Umbilical cord (tissue), 2 donors: ENCODE measurements around the gene TRAF3. TPM values are rescaled to one million over a fixed set of nuclear protein-coding genes. Genes with fewer than 3 reads are reported as not detected.
"Not testable (repeated sequence)": the region's sequence is repeated elsewhere in the genome, so short reads cannot be mapped to it uniquely, and the experiment has no call there.

Source experiments
- DNase-seq: peaks from one replicate; pipeline ENCODE4 v3.0.0-alpha.2; 2015; ENCODE audit warnings: low spot score
- total RNA-seq: library from RNA; depleted of rRNA; stranded (reverse); fragments of >200 nt; gene quantifications from one replicate; pipeline ENCODE4 v1.2.3, GENCODE V29; 2014; ENCODE audit warnings: low replicate concordance; ENCODE audit not compliant: insufficient read depth

The TRAF3 gene
- total RNA-seq, 1 donor from 2014 or later: 15.6 TPM

DNA sequence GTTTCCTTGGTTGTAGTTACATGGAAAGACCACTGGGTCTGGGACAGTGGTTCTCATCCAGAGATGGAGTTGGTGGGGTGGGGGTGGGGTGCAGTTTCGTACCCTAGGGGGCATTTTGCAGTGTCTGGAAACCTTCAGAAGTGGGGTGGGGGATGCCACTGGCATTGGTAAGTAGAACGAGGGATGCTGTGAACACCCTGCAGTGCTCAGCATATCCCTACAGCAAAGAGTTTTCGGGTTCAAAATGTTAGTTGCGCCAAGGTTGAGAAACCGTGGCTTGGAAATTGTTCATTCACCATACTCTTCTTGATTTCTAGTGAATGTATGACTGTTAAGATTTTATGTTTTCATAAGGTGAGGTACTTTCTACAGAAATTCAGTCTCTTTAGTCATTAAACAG is 28.7 kb downstream of the TRAF3 start:
- DNase-seq: no peak

DNA sequence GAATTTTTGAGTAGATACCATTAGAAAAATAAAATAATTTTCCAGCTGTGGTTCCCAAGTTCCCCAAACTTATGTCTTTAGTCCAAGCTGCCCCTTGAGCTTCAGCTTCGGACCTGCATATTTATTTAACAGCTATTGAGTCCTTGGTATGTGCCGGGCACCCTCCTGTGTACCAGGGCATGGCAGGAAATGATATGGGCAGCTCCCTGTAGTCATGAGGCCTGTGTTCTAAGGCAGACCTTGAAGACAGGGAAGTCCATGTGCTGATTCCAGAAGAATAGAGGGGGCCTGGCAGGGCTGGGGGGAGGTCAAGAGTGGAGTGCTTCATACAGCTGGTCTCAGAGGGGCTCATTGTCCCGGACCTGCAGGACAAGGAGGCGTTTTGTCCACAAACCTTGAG is 29.2 kb downstream of the TRAF3 start:
- no peak for DNase-seq

DNA sequence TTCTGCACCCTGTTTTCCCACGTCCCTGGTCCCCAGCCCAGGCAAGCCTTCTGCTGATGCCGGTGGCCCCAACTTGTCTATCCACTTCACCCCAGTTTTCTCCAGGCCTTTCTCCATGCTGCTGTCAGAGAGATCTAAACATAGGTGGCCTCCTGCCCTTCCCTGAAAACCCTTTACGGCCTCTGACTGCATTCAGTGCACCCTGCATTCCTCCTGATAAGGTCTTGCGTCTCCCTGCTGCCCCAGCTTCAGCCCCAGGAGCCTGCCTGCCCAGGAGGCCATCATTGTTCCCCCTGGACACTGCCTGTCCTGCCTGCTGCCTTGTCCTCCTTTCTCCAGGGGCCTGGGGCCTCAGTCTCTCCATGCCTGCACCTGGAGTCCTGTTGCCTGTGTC is 29.8 kb downstream of the TRAF3 start:
- DNase-seq: no peak

DNA sequence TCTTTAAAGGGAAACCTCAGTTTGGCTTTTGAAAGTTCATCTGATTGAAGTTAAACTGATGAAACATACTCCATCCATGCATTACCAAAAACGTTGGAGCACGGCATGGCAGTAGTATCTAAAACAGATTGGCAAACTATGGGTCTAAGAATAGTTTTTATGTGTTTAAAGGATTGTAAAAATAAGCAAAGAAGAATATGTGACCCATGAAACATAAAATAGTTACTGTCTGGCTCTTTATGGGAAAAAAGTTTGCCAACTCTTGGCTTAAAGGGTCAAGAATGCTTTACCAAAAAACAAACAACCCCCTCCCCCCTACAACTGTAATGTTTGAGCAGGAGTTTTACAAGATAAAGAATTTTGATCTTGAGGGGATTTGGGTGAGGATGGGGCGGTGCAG is 32.6 kb downstream of the TRAF3 start:
- DNase-seq: no peak

DNA sequence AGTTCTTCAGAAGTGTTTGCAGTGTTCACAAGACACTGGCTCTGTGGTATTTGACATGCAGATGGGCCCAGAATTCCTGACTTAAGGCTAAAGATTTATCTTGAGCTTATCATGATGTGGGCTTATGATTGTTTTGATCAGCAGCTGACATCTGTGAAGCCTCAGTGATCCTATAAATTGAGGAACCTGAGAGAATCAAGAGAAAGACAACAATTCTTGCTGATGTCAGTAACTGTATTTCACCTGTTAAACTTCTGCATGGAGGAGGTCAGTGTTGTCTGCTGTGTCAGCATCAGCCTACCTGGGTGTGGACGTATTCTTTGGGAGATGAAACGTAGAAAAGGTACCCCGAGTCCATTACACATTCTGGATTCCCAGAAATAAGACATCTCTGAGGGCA is 33.3 kb downstream of the TRAF3 start:
- DNase-seq: no peak

DNA sequence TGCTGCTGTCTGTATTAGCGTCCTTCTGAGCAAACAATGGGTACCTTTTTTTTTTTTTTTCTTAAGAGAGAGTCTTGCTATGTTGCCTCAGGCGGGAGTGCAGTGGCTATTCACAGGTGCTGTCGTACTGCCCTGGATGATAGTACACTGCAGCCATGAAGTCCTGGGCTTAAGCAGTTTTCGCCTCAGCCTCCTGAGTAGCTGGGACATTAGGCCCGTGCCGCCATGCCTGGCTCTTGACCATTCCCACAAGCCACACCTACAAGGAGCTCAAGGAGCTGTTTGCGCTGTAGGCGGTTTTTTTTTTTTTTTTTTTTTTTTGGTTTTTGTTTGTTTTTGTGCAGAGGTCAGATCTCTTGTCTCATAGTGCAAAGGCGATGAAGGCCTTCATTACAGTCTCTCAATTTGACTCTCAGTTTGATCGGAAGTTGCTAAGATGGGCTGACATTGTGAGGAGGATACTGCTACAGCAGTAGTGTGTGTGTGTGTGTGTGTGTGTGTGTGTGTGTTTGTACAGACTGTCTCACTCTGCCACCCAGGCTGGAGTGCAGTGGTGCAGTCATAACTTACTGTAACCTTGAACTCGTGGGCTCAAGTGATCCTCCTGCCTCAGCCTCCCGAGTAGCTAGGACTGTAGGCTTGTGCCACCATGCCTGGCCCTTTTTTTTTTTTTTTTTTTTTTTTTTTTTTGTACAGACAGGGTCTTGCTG is 34.2 kb downstream of the TRAF3 start:
- no peak for DNase-seq

DNA sequence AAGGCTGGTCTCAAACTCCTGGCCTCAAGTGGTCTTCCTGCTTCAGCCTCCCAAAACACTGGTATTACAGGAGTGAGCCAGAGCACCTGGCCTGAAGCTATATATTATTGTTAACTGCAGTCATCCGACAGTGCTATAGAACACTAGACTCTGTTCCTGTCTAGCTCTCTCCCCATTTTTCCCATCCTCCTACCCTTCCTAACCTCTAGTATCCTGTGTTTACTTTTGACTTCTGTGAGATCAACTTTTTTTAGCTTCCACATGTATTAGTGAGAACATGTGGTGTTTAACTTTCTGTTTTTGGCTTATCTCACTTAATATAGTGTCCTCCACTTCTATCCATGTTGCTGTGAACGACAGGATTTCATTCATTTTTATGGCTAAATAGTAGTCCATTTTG is 34.7 kb downstream of the TRAF3 start:
- no peak for DNase-seq

DNA sequence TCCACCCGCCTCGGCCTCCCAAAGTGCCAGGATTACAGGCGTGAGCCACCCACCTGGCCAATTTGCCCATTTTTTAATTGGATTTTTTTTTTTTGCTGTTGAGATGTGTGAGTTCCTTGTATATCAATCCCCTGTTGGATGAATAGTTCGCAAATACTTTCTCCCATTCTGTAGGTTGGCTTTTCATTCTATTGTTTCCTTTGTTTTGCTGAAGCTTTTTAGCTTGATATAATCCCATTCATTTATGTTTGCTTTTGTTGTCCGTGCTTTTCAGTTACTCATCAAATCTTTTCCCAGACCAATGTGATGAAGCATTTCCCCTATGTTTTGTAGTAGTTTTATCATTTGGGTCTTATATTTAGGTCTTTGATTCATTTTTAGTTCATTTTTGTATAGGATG is 36.4 kb downstream of the TRAF3 start:
- DNase-seq: no peak

DNA sequence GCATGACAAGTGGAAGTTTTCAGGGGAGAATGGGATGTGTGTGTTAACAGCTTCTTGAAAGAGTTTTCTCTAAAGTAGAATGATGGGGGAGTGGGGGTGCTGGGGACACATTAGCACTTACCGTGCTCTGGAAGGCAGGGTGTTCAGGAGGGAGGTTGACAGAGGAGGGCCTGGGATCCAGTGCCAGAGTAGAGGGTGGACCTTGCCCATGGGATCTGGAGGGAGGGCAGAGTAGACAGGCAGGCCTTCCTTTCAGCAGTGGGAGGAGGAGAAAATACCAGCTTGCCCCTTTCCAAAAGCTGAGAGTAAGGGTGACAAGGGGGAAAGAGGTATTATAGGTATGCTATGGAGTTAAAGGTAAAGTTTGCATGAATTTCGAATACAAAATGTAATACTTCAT is 40.1 kb downstream of the TRAF3 start:
- no peak for DNase-seq

DNA sequence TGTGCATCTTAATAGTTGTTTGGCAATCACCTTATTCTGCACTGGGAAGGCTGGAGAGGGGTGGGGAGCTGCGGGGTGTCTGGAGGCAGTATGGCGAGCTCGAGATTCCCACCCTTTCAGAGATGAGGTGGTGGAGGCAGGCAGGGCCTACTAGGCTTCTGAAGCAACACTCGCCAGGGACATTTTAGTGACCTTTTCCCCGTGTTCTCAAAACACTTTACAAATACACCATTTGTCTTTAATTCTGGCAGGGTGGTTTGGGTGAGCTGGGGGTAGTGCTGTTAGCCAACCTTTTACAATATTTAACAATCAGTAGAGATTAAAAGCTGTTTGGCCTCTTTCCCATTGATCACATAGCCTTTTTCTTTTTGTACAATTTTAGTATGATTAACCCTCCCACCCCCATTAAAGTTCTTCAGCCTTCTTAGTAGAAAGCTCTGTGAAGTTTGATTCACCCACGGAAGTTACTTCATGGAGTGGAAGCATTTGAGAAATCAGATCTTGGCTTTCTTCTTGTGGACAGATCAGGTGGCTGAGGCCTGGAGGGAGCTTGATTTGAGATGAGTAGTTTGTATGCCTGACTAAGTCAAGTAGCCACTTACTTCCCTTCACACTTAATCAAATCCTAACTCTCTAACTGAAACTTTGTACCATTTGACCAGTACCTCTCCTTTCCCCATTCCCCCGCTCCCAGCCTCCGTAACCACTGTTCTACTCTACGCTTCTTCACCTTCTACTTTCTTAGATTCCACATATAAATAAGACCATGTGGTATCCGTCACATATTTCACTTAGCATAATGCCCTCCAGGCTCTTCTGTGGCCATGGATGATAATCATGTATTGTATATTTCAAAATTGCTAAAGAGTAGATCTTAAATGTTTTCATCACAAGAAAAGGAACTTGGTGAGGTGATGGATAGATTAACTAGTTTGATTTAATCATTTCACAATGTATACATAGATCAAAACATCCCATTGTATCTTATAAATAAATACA is 41.0 kb downstream of the TRAF3 start:
- no peak for DNase-seq

DNA sequence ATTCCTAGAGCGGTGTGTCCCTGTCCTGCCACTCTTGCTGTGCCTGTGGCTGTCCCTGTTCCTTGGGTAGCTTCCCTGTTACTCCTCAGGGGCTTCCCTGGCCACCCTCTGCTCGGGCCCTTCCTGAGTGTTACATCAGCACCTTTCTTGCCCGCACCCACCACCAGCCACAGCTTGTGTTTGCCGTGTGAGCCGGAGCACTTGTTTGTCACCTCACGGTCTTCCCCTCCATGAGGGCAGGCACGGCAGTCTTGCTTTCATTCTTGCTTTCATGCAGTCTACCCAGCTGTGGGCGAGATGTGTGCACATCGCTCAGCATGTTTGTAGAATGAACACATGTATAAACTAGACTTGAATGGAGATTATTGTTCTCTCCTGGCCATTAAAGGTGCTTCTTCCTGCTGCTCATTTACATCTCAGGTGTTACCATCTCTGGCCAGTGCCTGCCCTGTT is 42.0 kb downstream of the TRAF3 start:
- no peak for DNase-seq

DNA sequence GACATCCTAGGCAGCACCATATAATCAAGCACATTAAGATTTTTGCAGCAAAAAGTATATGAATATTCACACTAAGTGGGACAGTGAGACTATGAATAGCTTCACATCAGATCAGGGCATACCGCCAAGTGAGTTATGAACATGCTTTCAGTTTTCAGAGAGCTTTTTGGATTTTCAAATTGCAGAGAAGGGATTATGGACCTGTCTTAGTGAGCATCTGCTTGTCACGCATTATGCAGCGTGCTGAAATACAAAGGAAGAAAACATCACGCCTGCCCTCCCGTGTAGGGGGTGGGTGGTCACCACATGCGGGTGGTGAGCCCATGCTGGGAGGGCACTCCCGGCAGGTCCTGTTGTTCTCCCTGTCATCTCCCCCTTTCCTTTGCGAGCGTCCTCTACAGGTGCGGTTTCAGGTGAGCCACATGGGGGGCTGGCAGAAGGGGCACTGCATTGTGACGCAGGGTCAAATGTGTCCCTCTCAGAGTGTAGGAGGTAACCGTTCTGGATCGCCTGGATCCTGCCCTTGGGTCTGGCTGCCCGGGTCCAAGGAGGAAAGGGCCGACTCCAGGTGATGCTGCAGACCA is 42.6 kb downstream of the TRAF3 start:
- DNase-seq: peak; percentile 27

DNA sequence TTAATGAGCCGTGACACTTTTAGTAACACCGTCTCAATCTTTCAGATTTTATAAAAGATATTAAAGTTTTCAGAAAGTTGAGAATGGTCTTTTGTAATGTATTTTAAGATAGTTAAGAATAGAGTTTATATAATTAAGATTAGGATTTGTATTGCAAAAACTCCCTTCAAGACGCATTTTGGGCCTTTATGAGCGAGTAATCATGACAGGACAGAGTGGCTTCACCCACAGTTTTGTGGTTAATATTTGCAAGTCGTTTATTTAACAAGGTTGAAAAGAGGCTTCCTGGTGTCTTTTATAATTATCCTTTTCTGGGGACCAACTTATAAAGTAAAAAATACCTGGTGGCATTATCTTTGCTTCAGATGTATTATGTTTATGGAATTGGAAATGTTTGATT is 44.0 kb downstream of the TRAF3 start:
- DNase-seq: no peak

DNA sequence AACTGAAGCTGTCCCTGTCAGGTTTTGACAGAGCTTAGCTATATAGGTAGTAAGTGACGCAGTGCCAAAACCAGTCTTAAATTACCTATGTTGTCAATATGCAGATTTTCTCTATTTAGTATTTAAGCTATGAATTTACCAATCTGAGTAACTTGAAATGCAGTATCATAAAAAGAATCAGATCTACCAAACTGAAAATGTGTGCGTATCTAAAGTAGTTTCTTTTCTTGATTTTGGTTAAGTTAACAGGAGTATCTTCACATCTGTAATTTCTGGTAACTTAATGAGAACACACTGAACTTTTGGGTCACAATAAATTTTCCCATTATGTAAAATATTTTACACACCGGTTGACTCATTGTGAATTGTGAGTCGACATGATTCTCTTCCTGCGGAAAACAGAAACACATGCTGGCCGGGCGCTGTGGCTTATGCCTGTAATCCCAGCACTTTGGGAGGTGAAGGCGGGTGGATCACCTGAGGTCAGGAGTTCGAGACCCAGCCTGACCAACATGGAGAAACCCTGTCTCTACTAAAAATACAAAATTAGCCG is 45.1 kb downstream of the TRAF3 start:
- DNase-seq: no peak

DNA sequence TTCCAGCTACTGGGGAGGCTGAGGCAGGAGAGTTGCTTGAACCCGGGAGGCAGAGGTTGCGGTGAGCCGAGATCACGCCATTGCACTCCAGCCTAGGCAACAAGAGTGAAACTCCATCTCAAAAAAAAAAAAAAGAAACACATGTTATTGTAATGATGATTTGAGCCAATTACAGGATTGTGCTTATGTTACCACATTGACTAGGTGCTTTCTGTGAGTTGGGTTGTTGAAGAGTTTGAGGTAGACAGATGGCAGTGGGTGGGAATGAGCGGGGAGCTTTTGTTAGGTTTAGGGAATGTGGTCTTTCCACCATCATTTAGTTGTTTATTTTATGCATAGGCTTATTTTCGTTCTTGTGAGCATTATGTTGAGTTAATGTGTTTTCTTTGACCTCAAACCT is 45.6 kb downstream of the TRAF3 start:
- DNase-seq: not testable (repeated sequence)

DNA sequence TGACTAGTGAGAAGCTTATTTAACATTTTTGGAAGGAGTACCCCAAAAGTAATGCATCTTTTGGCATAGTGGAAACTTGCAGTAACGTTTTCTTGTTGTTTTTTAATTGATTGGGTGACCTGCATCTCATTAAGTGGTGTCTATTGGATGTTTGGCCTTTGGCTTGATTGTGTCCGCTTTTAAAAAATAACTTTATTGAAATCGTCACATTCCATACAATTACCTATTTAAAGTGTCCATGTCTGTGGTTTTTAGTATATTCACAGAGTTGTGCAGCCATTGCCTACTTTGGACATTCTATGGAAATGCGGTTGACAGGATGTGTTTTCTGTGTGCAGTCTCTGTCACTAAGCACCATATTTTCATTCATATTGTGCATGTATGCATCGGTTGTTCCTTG is 46.3 kb downstream of the TRAF3 start:
- DNase-seq: no peak

DNA sequence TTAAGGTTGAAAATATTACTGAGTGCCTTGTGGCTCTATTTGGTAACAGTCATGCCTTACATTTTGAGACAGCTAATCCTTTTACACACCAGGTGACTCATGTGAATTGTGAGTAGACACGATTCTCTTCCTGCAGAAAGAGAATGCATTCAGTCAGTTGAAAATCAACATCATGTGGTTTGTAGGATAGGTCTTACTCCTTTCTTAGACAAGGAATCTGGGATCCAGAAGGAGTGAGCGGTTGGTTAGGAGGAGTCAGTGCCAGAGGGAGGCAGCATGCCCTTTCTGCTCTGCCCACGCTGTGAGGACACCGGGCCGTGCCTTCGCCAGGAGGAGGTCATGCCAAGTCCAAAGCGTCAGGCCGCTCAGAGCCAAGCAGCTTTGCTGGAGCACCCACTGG is 47.6 kb downstream of the TRAF3 start:
- DNase-seq: no peak

DNA sequence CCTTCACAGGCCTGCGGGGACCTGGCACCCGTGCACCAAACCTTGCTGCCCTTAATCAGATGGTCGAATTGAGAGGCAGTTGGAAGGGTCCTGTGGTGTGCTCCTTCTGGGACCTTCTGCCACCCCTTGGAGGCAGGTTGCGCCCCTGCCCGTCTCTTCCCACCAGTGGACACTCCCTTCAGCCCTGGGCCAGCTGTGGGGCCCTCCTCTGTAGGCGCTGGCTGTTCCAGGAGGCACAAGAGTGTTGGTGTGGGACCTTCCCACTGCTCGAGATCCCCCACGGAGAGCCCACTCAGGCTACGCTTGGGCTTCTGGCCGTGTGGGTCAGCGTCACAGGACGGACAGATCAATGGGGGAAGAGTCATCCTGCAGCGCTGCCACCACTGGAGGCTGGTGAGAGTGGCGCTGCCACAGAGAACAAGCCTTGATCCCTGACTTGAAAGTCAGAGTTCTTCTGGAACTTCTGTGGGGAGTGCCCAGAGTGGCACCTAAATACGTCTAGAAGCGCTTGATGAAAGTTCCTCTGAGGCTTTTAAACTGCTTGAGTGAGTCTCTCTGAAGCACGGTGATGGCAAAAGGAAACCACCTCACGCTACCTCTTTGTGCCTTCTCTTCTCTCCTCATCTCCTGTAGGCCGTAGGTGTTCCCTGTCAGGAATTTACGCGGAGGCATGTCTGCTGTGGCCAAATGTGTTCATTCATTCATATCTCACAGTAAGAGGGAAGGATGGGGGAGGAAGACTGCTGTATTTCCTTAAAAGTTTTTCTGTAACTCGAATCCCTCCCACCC is 48.3 kb downstream of the TRAF3 start:
- DNase-seq: no peak

DNA sequence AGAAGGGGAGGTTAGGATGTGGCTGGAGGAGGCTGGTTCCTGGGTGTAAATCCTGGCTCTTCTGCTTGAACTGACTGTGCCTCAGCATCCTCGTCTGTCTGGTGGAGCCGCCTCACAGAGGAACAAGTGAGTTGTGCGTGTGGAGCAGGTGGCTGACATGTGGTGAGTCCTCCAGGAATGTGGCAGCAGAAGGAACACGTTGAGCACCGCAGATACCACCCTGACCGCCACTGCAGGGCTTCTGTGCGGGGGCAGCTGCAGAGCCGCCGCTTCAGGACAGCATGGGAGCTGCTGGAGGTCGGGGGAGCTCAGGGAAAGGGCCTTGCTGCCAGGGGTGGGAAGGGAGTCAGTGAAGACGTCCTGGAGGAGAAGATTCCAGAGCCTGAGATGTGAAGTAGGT is 48.9 kb downstream of the TRAF3 start:
- DNase-seq: no peak

DNA sequence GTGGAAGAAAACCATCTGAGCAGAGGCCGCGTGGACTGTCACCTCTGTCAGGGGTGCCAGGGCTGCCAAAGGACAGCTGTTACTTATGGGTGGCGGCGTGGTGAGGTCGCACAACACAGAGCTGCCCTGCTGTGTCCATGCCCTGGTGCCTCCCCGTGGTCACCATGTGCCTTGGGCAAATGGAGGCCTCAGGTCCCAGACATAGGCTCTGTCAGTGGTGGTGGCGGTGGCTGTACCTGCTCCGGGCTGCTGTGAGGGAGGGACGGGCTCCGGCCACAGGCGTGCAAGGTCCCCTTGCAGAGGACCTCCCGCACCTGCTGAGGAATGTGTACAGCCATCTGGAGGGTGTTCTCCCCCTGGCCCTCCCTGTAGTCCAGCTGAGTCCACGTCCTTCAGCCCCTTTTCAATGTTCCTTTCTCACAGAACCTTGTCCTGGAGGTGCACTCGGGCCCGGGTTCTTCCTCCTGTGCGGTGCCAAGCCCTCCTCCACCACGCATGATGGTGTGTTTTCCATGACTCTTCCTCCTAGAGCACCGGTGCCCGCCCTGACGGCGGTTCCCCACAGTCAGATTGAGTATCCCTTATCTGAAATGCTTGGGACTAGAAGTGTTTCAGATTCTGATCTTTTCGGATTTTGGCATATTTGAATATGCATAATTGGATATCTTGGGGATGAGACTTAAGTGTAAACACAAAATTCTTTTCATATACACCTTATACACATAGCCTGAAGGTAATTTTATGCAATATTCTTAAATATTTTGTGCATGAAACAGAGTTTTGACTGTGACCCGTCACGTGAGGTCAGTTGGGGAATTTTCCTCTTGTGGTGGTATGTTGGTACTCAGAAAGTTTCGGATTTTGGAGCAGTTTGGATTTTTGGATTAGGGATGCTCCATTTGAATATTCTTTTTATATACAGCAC is 49.8 kb downstream of the TRAF3 start:
- DNase-seq: no peak
